ENCODE measurements around the gene SRD5A2.

- TF ChIP-seq POLR2A (IDR thresholded peaks at IDR 0.05): no peak
- TF ChIP-seq, protein P1, sequence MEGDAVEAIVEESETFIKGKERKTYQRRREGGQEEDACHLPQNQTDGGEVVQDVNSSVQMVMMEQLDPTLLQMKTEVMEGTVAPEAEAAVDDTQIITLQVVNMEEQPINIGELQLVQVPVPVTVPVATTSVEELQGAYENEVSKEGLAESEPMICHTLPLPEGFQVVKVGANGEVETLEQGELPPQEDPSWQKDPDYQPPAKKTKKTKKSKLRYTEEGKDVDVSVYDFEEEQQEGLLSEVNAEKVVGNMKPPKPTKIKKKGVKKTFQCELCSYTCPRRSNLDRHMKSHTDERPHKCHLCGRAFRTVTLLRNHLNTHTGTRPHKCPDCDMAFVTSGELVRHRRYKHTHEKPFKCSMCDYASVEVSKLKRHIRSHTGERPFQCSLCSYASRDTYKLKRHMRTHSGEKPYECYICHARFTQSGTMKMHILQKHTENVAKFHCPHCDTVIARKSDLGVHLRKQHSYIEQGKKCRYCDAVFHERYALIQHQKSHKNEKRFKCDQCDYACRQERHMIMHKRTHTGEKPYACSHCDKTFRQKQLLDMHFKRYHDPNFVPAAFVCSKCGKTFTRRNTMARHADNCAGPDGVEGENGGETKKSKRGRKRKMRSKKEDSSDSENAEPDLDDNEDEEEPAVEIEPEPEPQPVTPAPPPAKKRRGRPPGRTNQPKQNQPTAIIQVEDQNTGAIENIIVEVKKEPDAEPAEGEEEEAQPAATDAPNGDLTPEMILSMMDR (IDR thresholded peaks at IDR 0.05): peak in 1 of 3 experiments; percentile 24
Measured at GRCh38 chr2:31523871-31524492, 56.8 kb downstream of the SRD5A2 start.
